DND-41 (cell line): ENCODE measurements around the gene DLAT.

Experiments used
- CTCF ChIP-seq: IDR thresholded peaks from 2 replicates; pipeline ENCODE4 v1.5.1; 2012; ENCODE audit warnings: borderline replicate concordance, low read length, moderate library complexity, mild to moderate bottlenecking; ENCODE audit not compliant: poor library complexity, severe bottlenecking; ENCODE audit errors: extremely low read depth
- EZH2 ChIP-seq: IDR thresholded peaks from 3 replicates; pipeline ENCODE4 v1.6.1; 2012; ENCODE audit warnings: borderline replicate concordance, low read depth, mild to moderate bottlenecking, moderate library complexity, low read length, inconsistent platforms; ENCODE audit not compliant: severe bottlenecking

- TF ChIP-seq CTCF (no peak), EZH2 (no peak)
These were observed 57.5 kb downstream of the DLAT start for GRCh38 chr11:112082729-112083128.
